ENCODE measurements around the gene HSPA1B. TPM values are rescaled to one million over a fixed set of nuclear protein-coding genes. Genes with fewer than 3 reads are reported as not detected.
"Not testable (repeated sequence)": the region's sequence is repeated elsewhere in the genome, so short reads cannot be mapped to it uniquely, and the experiment has no call there.

Gene HSPA1B
- total RNA-seq, 2 donors from 2014 or later: 18.0 to 20.5 TPM

GRCh38 chr6:31842053-31842452 is 14.5 kb downstream of the HSPA1B start:
- H3K4me3 Mint-ChIP-seq: no peak overlapping the region
- peaks cover 3% of the 10 kb centered on the region for H3K36me3 Mint-ChIP-seq (ENCODE audit: low read depth)
- DNase-seq: no peak
- no peak for ATAC-seq
- H3K9me3 ChIP-seq (ENCODE audit: control insufficient read depth, low read length, poor library complexity, severe bottlenecking): no peaks in the 10 kb centered on the region
- no peak overlapping the region for H3K27ac Mint-ChIP-seq
- H3K27me3 Mint-ChIP-seq: no peaks in the 10 kb centered on the region
- H3K4me1 Mint-ChIP-seq: peaks cover 7% of the 10 kb centered on the region

- Mint-ChIP-seq H3K27me3 (no peaks in the 10 kb centered on the region), H3K27ac (no peak overlapping the region)
Observed at GRCh38 chr6:31844507-31844906, 17.0 kb downstream of the HSPA1B start.

GRCh38 chr6:31847276-31847978 is 19.9 kb downstream of the HSPA1B start:
- Mint-ChIP-seq H3K27ac (no peak overlapping the region), H3K27me3 (no peaks in the 10 kb centered on the region), H3K36me3 (ENCODE audit: low read depth) (no peaks in the 10 kb centered on the region), H3K4me3 (no peak overlapping the region), H3K4me1 (no peaks in the 10 kb centered on the region)
- no peaks in the 10 kb centered on the region for H3K9me3 ChIP-seq (ENCODE audit: control insufficient read depth, low read length, poor library complexity, severe bottlenecking)
- no peak for ATAC-seq
- no peak for DNase-seq

More at GRCh38 chr6:31844507-31844906, 17.0 kb downstream of the HSPA1B start:
- no peaks in the 10 kb centered on the region for H3K9me3 ChIP-seq (ENCODE audit: control insufficient read depth, low read length, poor library complexity, severe bottlenecking)
- DNase-seq: no peak
- H3K36me3 Mint-ChIP-seq (ENCODE audit: low read depth): no peaks in the 10 kb centered on the region
- no peak overlapping the region for H3K4me3 Mint-ChIP-seq
- no peaks in the 10 kb centered on the region for H3K4me1 Mint-ChIP-seq
- ATAC-seq: no peak

GRCh38 chr6:31850765-31851484 is 23.4 kb downstream of the HSPA1B start:
- no peaks in the 10 kb centered on the region for H3K4me1 Mint-ChIP-seq
- no peaks in the 10 kb centered on the region for H3K36me3 Mint-ChIP-seq (ENCODE audit: low read depth)
- H3K27ac Mint-ChIP-seq: no peak overlapping the region
- no peaks in the 10 kb centered on the region for H3K9me3 ChIP-seq (ENCODE audit: control insufficient read depth, low read length, poor library complexity, severe bottlenecking)
- no peak overlapping the region for H3K4me3 Mint-ChIP-seq
- no peaks in the 10 kb centered on the region for H3K27me3 Mint-ChIP-seq
- no peak for DNase-seq
- ATAC-seq: no peak

GRCh38 chr6:31851485-31851832 is 23.9 kb downstream of the HSPA1B start:
- Mint-ChIP-seq H3K4me1 (no peaks in the 10 kb centered on the region), H3K27me3 (no peaks in the 10 kb centered on the region), H3K4me3 (no peak overlapping the region), H3K27ac (no peak overlapping the region), H3K36me3 (ENCODE audit: low read depth) (no peaks in the 10 kb centered on the region)
- ATAC-seq (no peak), DNase-seq (no peak)
- no peaks in the 10 kb centered on the region for H3K9me3 ChIP-seq (ENCODE audit: control insufficient read depth, low read length, poor library complexity, severe bottlenecking)

GRCh38 chr6:31851980-31852718 is 24.6 kb downstream of the HSPA1B start:
- H3K27ac Mint-ChIP-seq; H3K9me3 ChIP-seq (ENCODE audit: control insufficient read depth, low read length, poor library complexity, severe bottlenecking); ATAC-seq; H3K36me3 Mint-ChIP-seq (ENCODE audit: low read depth); H3K27me3 Mint-ChIP-seq; H3K4me1 Mint-ChIP-seq; H3K4me3 Mint-ChIP-seq; DNase-seq: not testable (repeated sequence)

GRCh38 chr6:31857774-31858173 is 30.2 kb downstream of the HSPA1B start:
- ATAC-seq; DNase-seq; H3K36me3 Mint-ChIP-seq (ENCODE audit: low read depth); H3K27ac Mint-ChIP-seq; H3K4me3 Mint-ChIP-seq; H3K9me3 ChIP-seq (ENCODE audit: control insufficient read depth, low read length, poor library complexity, severe bottlenecking); H3K27me3 Mint-ChIP-seq: not testable (repeated sequence)
- H3K4me1 Mint-ChIP-seq: peaks cover 18% of the 10 kb centered on the region

GRCh38 chr6:31858707-31859106 is 31.2 kb downstream of the HSPA1B start:
- peaks cover 20% of the 10 kb centered on the region for H3K4me1 Mint-ChIP-seq
- H3K36me3 Mint-ChIP-seq (ENCODE audit: low read depth): no peaks in the 10 kb centered on the region
- H3K9me3 ChIP-seq (ENCODE audit: control insufficient read depth, low read length, poor library complexity, severe bottlenecking): no peaks in the 10 kb centered on the region
- no peak overlapping the region for H3K27ac Mint-ChIP-seq
- no peaks in the 10 kb centered on the region for H3K27me3 Mint-ChIP-seq
- no peak overlapping the region for H3K4me3 Mint-ChIP-seq
- ATAC-seq (no peak), DNase-seq (no peak)

- H3K36me3 Mint-ChIP-seq (ENCODE audit: low read depth): no peaks in the 10 kb centered on the region
- H3K9me3 ChIP-seq (ENCODE audit: control insufficient read depth, low read length, poor library complexity, severe bottlenecking): no peaks in the 10 kb centered on the region
- H3K27ac Mint-ChIP-seq: no peak overlapping the region
- H3K4me3 Mint-ChIP-seq: no peak overlapping the region
- peaks cover 23% of the 10 kb centered on the region for H3K4me1 Mint-ChIP-seq
- DNase-seq (no peak), ATAC-seq (no peak)
- no peaks in the 10 kb centered on the region for H3K27me3 Mint-ChIP-seq
Observed at GRCh38 chr6:31859923-31860322, 32.4 kb downstream of the HSPA1B start.

- Mint-ChIP-seq H3K27me3 (no peaks in the 10 kb centered on the region), H3K36me3 (ENCODE audit: low read depth) (no peaks in the 10 kb centered on the region), H3K27ac (no peak overlapping the region), H3K4me1 (peaks cover 23% of the 10 kb centered on the region), H3K4me3 (no peak overlapping the region)
- DNase-seq (no peak), ATAC-seq (no peak)
- H3K9me3 ChIP-seq (ENCODE audit: control insufficient read depth, low read length, poor library complexity, severe bottlenecking): no peaks in the 10 kb centered on the region
Observed at GRCh38 chr6:31860349-31860748, 32.8 kb downstream of the HSPA1B start.

- no peaks in the 10 kb centered on the region for H3K9me3 ChIP-seq (ENCODE audit: control insufficient read depth, low read length, poor library complexity, severe bottlenecking)
- DNase-seq (no peak), ATAC-seq (no peak)
- Mint-ChIP-seq H3K36me3 (ENCODE audit: low read depth) (no peaks in the 10 kb centered on the region), H3K4me1 (peaks cover 23% of the 10 kb centered on the region), H3K27me3 (no peaks in the 10 kb centered on the region), H3K27ac (no peak overlapping the region), H3K4me3 (peak overlapping the region; percentile 96)
Observed at GRCh38 chr6:31861150-31861549, 33.6 kb downstream of the HSPA1B start.

- peak overlapping the region; percentile 96 for H3K4me3 Mint-ChIP-seq
- ATAC-seq (no peak), DNase-seq (no peak)
- peak overlapping the region; percentile 97 for H3K27ac Mint-ChIP-seq
- H3K27me3 Mint-ChIP-seq: no peaks in the 10 kb centered on the region
- H3K9me3 ChIP-seq (ENCODE audit: control insufficient read depth, low read length, poor library complexity, severe bottlenecking): no peaks in the 10 kb centered on the region
- no peaks in the 10 kb centered on the region for H3K36me3 Mint-ChIP-seq (ENCODE audit: low read depth)
- H3K4me1 Mint-ChIP-seq: peaks cover 23% of the 10 kb centered on the region
Observed at GRCh38 chr6:31861919-31862343, 34.4 kb downstream of the HSPA1B start.
